NCI-H82 treated with DMSO at 0.1 percent for 48 hours (cell line): ENCODE data around the gene ANKRD60.

Source experiments
- DNase-seq: peaks from one replicate; lab custom pipeline; 2025; ENCODE audit not compliant: unreplicated experiment; lab: John Stamatoyannopoulos, UW

ANKRD60 gene

GRCh38 chr20:58167759-58168158 lies 60.7 kb downstream of the ANKRD60 start:
- no peak for DNase-seq
